Measurements from ENCODE around the gene SDSL.

Gene SDSL

GRCh38 chr12:113469949-113470743, 48.0 kb downstream of the SDSL start:
- Histone ChIP-seq H3K4me3 (replicated peaks; ENCODE audit: low read depth, low read length) (no peak overlapping the region), H3K36me3 (ENCODE audit: control insufficient read depth, insufficient read depth, low read length) (no peaks in the 10 kb centered on the region), H3K27me3 (replicated peaks; ENCODE audit: control insufficient read depth, insufficient read depth, low read length) (peaks cover 6% of the 10 kb centered on the region)
- no peak for DNase-seq (ENCODE audit: extremely low read depth, insufficient read length)
- TF ChIP-seq CTCF (IDR thresholded peaks at IDR 0.05; ENCODE audit: insufficient read depth, low read length, poor library complexity, severe bottlenecking) = no peak

- Histone ChIP-seq H3K4me3 (replicated peaks; ENCODE audit: low read depth, low read length) (no peak overlapping the region), H3K36me3 (ENCODE audit: control insufficient read depth, insufficient read depth, low read length) (no peaks in the 10 kb centered on the region), H3K27me3 (replicated peaks; ENCODE audit: control insufficient read depth, insufficient read depth, low read length) (peaks cover 6% of the 10 kb centered on the region)
- no peak for DNase-seq (ENCODE audit: extremely low read depth, insufficient read length)
- TF ChIP-seq CTCF (IDR thresholded peaks at IDR 0.05; ENCODE audit: insufficient read depth, low read length, poor library complexity, severe bottlenecking) = no peak
These were observed 48.9 kb downstream of the SDSL start for GRCh38 chr12:113470871-113471618.

- no peak for DNase-seq (ENCODE audit: extremely low read depth, insufficient read length)
- no peak within 1 kb of the TSS for H3K4me3 ChIP-seq (replicated peaks; ENCODE audit: low read depth, low read length)
- peaks cover 5% of the 10 kb centered on the region for H3K27me3 ChIP-seq (replicated peaks; ENCODE audit: control insufficient read depth, insufficient read depth, low read length)
- no peaks in the 10 kb centered on the region for H3K36me3 ChIP-seq (ENCODE audit: control insufficient read depth, insufficient read depth, low read length)
- no peak for TF ChIP-seq CTCF (IDR thresholded peaks at IDR 0.05; ENCODE audit: insufficient read depth, low read length, poor library complexity, severe bottlenecking)
These were observed 49.5 kb downstream of the SDSL start, which contains the start of gene LHX5 for GRCh38 chr12:113471619-113472171. Gene LHX5 (minus strand): TSS chr12:113471871. CDS start chr12:113471498, 373 bp downstream.

- Histone ChIP-seq H3K4me3 (replicated peaks; ENCODE audit: low read depth, low read length) (no peak overlapping the region), H3K36me3 (ENCODE audit: control insufficient read depth, insufficient read depth, low read length) (no peaks in the 10 kb centered on the region), H3K27me3 (replicated peaks; ENCODE audit: control insufficient read depth, insufficient read depth, low read length) (peaks cover 4% of the 10 kb centered on the region)
- no peak for TF ChIP-seq CTCF (IDR thresholded peaks at IDR 0.05; ENCODE audit: insufficient read depth, low read length, poor library complexity, severe bottlenecking)
- no peak for DNase-seq (ENCODE audit: extremely low read depth, insufficient read length)
These were observed 50.3 kb downstream of the SDSL start for GRCh38 chr12:113472191-113473121.

- peaks cover 4% of the 10 kb centered on the region for H3K27me3 ChIP-seq (replicated peaks; ENCODE audit: control insufficient read depth, insufficient read depth, low read length)
- no peak overlapping the region for H3K4me3 ChIP-seq (replicated peaks; ENCODE audit: low read depth, low read length)
- DNase-seq (ENCODE audit: extremely low read depth, insufficient read length) = no peak
These were observed 51.2 kb downstream of the SDSL start for GRCh38 chr12:113473400-113473799.

More at GRCh38 chr12:113473400-113473799, 51.2 kb downstream of the SDSL start:
- TF ChIP-seq CTCF (IDR thresholded peaks at IDR 0.05; ENCODE audit: insufficient read depth, low read length, poor library complexity, severe bottlenecking) = no peak
- no peaks in the 10 kb centered on the region for H3K36me3 ChIP-seq (ENCODE audit: control insufficient read depth, insufficient read depth, low read length)
